H9 (cell line): Measurements from ENCODE around the gene SAFB. TPM values are rescaled to one million over a fixed set of nuclear protein-coding genes. Genes with fewer than 3 reads are reported as not detected.

Experiments
- DNase-seq: peaks from one replicate; pipeline ENCODE4 v3.0.0-alpha.2; 2017
- H2AFZ ChIP-seq: one replicate; pipeline ENCODE4 v1.6.1; 2013; ENCODE audit warnings: mild to moderate bottlenecking, low read length, control low read depth, moderate library complexity
- H2AK5ac ChIP-seq: 2 replicates; pipeline ENCODE4 v1.6.1; 2013; ENCODE audit warnings: low read length, control low read depth, mixed read lengths; ENCODE audit not compliant: insufficient read length
- H2BK120ac ChIP-seq: one replicate; pipeline ENCODE4 v1.6.1; 2013; ENCODE audit warnings: low read depth, mild to moderate bottlenecking, low read length, control low read depth, inconsistent platforms; ENCODE audit not compliant: poor library complexity, severe bottlenecking
- H2BK12ac ChIP-seq: 2 replicates; pipeline ENCODE4 v1.6.1; 2013; ENCODE audit warnings: low read length, control low read depth, mixed read lengths, low read depth; ENCODE audit not compliant: insufficient read length
- H2BK15ac ChIP-seq: 2 replicates; pipeline ENCODE4 v1.6.1; 2013; ENCODE audit warnings: low read depth, low read length, control low read depth
- H2BK20ac ChIP-seq: one replicate; pipeline ENCODE4 v1.6.1; 2013; ENCODE audit warnings: low read depth, mild to moderate bottlenecking, low read length, control low read depth, inconsistent platforms; ENCODE audit not compliant: poor library complexity, severe bottlenecking
- H2BK5ac ChIP-seq: 2 replicates; pipeline ENCODE4 v1.6.1; 2013; ENCODE audit warnings: low read length, control low read depth, mixed read lengths; ENCODE audit not compliant: insufficient read length
- H3K14ac ChIP-seq: 2 replicates; pipeline ENCODE4 v1.6.1; 2013; ENCODE audit warnings: low read length, control low read depth; ENCODE audit not compliant: insufficient read depth
- H3K18ac ChIP-seq: 2 replicates; pipeline ENCODE4 v1.6.1; 2013; ENCODE audit warnings: low read depth, mild to moderate bottlenecking, mixed read lengths, low read length, control low read depth; ENCODE audit not compliant: insufficient read length
- H3K23ac ChIP-seq: 2 replicates; pipeline ENCODE4 v1.6.1; 2013; ENCODE audit warnings: low read length, control low read depth, mixed read lengths, low read depth; ENCODE audit not compliant: insufficient read length
- H3K23me2 ChIP-seq: 2 replicates; pipeline ENCODE4 v1.6.1; 2013; ENCODE audit warnings: low read depth, mild to moderate bottlenecking, mixed read lengths, low read length, control low read depth; ENCODE audit not compliant: insufficient read length, poor library complexity, severe bottlenecking
- H3K27ac ChIP-seq: 2 replicates; pipeline ENCODE4 v1.5.1; 2013; ENCODE audit warnings: low read length, control low read depth, mixed read lengths, low read depth; ENCODE audit not compliant: insufficient read length
- H3K27me3 ChIP-seq: 2 replicates; pipeline ENCODE4 v1.6.1; 2013; ENCODE audit warnings: low read length, control low read depth, inconsistent platforms; ENCODE audit not compliant: insufficient read depth
- H3K4ac ChIP-seq: 2 replicates; pipeline ENCODE4 v1.6.1; 2013; ENCODE audit warnings: low read depth, mild to moderate bottlenecking, control low read depth, inconsistent platforms, low read length, moderate library complexity
- H3K4me1 ChIP-seq: 2 replicates; pipeline ENCODE4 v1.6.1; 2013; ENCODE audit warnings: low read length, control low read depth, inconsistent platforms; ENCODE audit not compliant: insufficient read depth
- H3K4me2 ChIP-seq: 2 replicates; pipeline ENCODE4 v1.6.1; 2013; ENCODE audit warnings: low read length, control low read depth, mixed read lengths; ENCODE audit not compliant: insufficient read length, insufficient read depth
- H3K56ac ChIP-seq: 2 replicates; pipeline ENCODE4 v1.6.1; 2013; ENCODE audit warnings: low read depth, mild to moderate bottlenecking, mixed read lengths, low read length, control low read depth; ENCODE audit not compliant: insufficient read length
- H3K79me1 ChIP-seq: 2 replicates; pipeline ENCODE4 v1.6.1; 2013; ENCODE audit warnings: low read depth, mild to moderate bottlenecking, moderate library complexity, low read length, control low read depth, inconsistent platforms; ENCODE audit not compliant: insufficient read depth, poor library complexity, severe bottlenecking
- H3K79me2 ChIP-seq: 2 replicates; pipeline ENCODE4 v1.6.1; 2013; ENCODE audit warnings: low read length, control low read depth, inconsistent platforms; ENCODE audit not compliant: insufficient read depth
- H3K9ac ChIP-seq: 2 replicates; pipeline ENCODE4 v1.6.1; 2013; ENCODE audit warnings: low read length, control low read depth, mixed read lengths; ENCODE audit not compliant: insufficient read length; ENCODE audit errors: extremely low read depth
- H3K9me3 ChIP-seq: one replicate; pipeline ENCODE4 v1.6.1; 2013; ENCODE audit warnings: low read depth, low read length, inconsistent platforms; ENCODE audit not compliant: control insufficient read depth
- H3T11ph ChIP-seq: one replicate; pipeline ENCODE4 v1.6.1; 2013; ENCODE audit warnings: mild to moderate bottlenecking, low read length, control low read depth, inconsistent platforms
- H4K20me1 ChIP-seq: one replicate; pipeline ENCODE4 v1.6.1; 2013; ENCODE audit not compliant: control insufficient read depth, insufficient read length, insufficient read depth
- H4K5ac ChIP-seq: 2 replicates; pipeline ENCODE4 v1.6.1; 2013; ENCODE audit warnings: low read depth, mild to moderate bottlenecking, mixed read lengths, low read length, control low read depth; ENCODE audit not compliant: insufficient read length
- H4K8ac ChIP-seq: replicated peaks from 2 replicates; pipeline ENCODE4 v1.6.1; 2013; ENCODE audit warnings: low read length, control low read depth, mixed read lengths, low read depth; ENCODE audit not compliant: insufficient read length
- H4K91ac ChIP-seq: 2 replicates; pipeline ENCODE4 v1.6.1; 2013; ENCODE audit warnings: low read depth, mild to moderate bottlenecking, moderate library complexity, mixed read lengths, low read length, control low read depth; ENCODE audit not compliant: insufficient read length
- H3K27ac Mint-ChIP-seq, 3 experiments: 2 replicates in 2 of 3; 3 replicates in 1 of 3; pipeline ENCODE4 v1.8.0; 2020 to 2021; ENCODE audit warnings: mixed read lengths in 3 of 3, mild to moderate bottlenecking in 1 of 3, moderate library complexity in 1 of 3
- H3K27me3 Mint-ChIP-seq: 2 replicates; pipeline ENCODE4 v1.8.0; 2021; ENCODE audit warnings: low read depth, mild to moderate bottlenecking, moderate library complexity, mixed read lengths
- H3K36me3 Mint-ChIP-seq, 3 experiments: 2 replicates in 2 of 3; 3 replicates in 1 of 3; pipeline ENCODE4 v1.8.0; 2020 to 2021; ENCODE audit warnings: low read depth in 3 of 3, mixed read lengths in 3 of 3; ENCODE audit not compliant: insufficient read depth in 1 of 3
- H3K4me1 Mint-ChIP-seq, 2 experiments: 2 replicates each; pipeline ENCODE4 v1.8.0; 2020; ENCODE audit warnings: mixed read lengths in 2 of 2
- H3K4me3 Mint-ChIP-seq, 2 experiments: 2 replicates in 1 of 2; 3 replicates in 1 of 2; pipeline ENCODE4 v1.8.0; 2020 to 2021; ENCODE audit warnings: mild to moderate bottlenecking in 2 of 2, mixed read lengths in 2 of 2, moderate library complexity in 1 of 2
- H3K9me3 Mint-ChIP-seq, 2 experiments: 2 replicates in 1 of 2; 3 replicates in 1 of 2; pipeline ENCODE4 v1.8.0; 2020; ENCODE audit warnings: mild to moderate bottlenecking in 2 of 2, mixed read lengths in 2 of 2, moderate library complexity in 1 of 2
- WGBS: extraction: QIAGEN DNeasy Blood & Tissue Kit; methylation state at CpG from one replicate; pipeline ENCODE4 v1.1.7; 2013; ENCODE audit warnings: missing lambda C conversion rate, low lambda C conversion rate, mixed read lengths; ENCODE audit not compliant: insufficient read length; ENCODE audit errors: extremely low coverage; 5-methylcytosine and 5-hydroxymethylcytosine counted together
- total RNA-seq: library from RNA; stranded (reverse); gene quantifications from 2 replicates; pipeline ENCODE4 v1.2.1, GENCODE V29; 2021
- TF ChIP-seq, protein P1 (sequence below): fragments of 200-600 bp; sonication (generic); conservative IDR thresholded peaks from 3 replicates; pipeline ENCODE4 v1.8.0; 2021; ENCODE audit warnings: antibody characterized with exemption, mild to moderate bottlenecking

SAFB gene
- total RNA-seq, 1 experiment from 2014 or later, result 110 TPM

DNA sequence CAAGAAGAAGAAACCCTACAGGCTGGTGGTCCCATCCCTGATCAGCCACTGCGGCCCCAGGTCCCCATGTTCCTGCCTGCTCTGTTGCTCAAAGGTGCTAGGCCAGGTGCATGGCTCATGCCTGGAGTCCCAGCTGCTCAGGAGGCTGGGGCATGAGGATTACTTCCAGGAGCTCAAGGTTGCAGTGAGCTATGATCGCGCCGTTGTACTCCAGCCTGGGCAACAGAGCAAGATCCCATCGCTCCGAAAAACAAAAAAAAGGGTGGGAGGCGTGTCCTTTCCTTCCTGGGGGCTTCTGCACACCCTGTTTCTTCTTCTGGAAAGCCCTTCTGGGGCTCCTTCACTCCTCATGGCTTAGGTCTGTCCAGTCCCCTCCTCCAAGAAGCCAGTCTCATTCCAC is 43.2 kb upstream of the SAFB start:
- Mint-ChIP-seq H3K4me3 (no peak overlapping the region), H3K27ac (peak overlapping the region in 2 of 3 experiments; percentile 57 to 88; a peak in 4 of 7 replicates), H3K4me1 (peaks cover 12 to 15% of the 10 kb centered on the region in 2 experiments), H3K36me3 (no peaks in the 10 kb centered on the region; a peak in 1 of 7 replicates), H3K9me3 (no peaks in the 10 kb centered on the region), H3K27me3 (no peaks in the 10 kb centered on the region; the same call in 1 of the 2 replicates)
- Histone ChIP-seq H2BK5ac (no peak overlapping the region), H3K4me2 (no peak overlapping the region), H3K4me1 (no peaks in the 10 kb centered on the region), H4K91ac (no peak overlapping the region), H3T11ph (no peak overlapping the region), H3K27me3 (no peaks in the 10 kb centered on the region), H2BK15ac (no peak overlapping the region), H3K4ac (no peak overlapping the region), H3K23me2 (no peaks in the 10 kb centered on the region), H3K18ac (no peak overlapping the region), H2AFZ (no peak overlapping the region), H3K9me3 (no peaks in the 10 kb centered on the region), H3K79me1 (no peaks in the 10 kb centered on the region), H3K14ac (no peak overlapping the region), H4K5ac (no peak overlapping the region), H2BK12ac (no peak overlapping the region), H3K56ac (no peak overlapping the region), H2BK20ac (no peak overlapping the region), H3K79me2 (no peaks in the 10 kb centered on the region), H2AK5ac (no peak overlapping the region), H3K27ac (no peak overlapping the region), H4K20me1 (no peaks in the 10 kb centered on the region), H3K9ac (no peak overlapping the region), H4K8ac (no peak overlapping the region), H2BK120ac (no peak overlapping the region), H3K23ac (no peak overlapping the region)
- DNase-seq, result no peak
- WGBS, result no CpG with 5 or more reads among the region's 7 CpGs
- TF ChIP-seq, protein P1, sequence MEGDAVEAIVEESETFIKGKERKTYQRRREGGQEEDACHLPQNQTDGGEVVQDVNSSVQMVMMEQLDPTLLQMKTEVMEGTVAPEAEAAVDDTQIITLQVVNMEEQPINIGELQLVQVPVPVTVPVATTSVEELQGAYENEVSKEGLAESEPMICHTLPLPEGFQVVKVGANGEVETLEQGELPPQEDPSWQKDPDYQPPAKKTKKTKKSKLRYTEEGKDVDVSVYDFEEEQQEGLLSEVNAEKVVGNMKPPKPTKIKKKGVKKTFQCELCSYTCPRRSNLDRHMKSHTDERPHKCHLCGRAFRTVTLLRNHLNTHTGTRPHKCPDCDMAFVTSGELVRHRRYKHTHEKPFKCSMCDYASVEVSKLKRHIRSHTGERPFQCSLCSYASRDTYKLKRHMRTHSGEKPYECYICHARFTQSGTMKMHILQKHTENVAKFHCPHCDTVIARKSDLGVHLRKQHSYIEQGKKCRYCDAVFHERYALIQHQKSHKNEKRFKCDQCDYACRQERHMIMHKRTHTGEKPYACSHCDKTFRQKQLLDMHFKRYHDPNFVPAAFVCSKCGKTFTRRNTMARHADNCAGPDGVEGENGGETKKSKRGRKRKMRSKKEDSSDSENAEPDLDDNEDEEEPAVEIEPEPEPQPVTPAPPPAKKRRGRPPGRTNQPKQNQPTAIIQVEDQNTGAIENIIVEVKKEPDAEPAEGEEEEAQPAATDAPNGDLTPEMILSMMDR, result no peak
